ENCODE measurements around the gene ATOX1. TPM values are rescaled to one million over a fixed set of nuclear protein-coding genes. Genes with fewer than 3 reads are reported as not detected.

Gene ATOX1
- polyA plus RNA-seq, 1 experiment: 156 TPM

GRCh38 chr5:151798674-151799073 lies 40.2 kb upstream of the ATOX1 start:
- TF ChIP-seq CTCF (IDR thresholded peaks at IDR 0.05; ENCODE audit: insufficient read depth, low read depth, low read length): no peak
- Histone ChIP-seq H3K27me3 (ENCODE audit: control insufficient read depth, insufficient read depth, low read length) (no peaks in the 10 kb centered on the region), H3K36me3 (ENCODE audit: control insufficient read depth, insufficient read depth, low read length) (peaks cover 16% of the 10 kb centered on the region), H3K4me3 (ENCODE audit: low read depth, low read length) (no peak overlapping the region)
- ChIA-PET CTCF (interaction anchor here (1.1 to 1.5 kb wide), 3 partner anchors 9 to 14 kb away, joined by 3 read pairs; no protein-coding TSS in a partner anchor), POLR2A (no interaction called here)
- no peak for DNase-seq (ENCODE audit: low read depth)

GRCh38 chr5:151795426-151795825 lies 37.0 kb upstream of the ATOX1 start:
- ChIA-PET CTCF (no interaction called here), POLR2A (no interaction called here)
- Histone ChIP-seq H3K36me3 (ENCODE audit: control insufficient read depth, insufficient read depth, low read length) (peaks cover 16% of the 10 kb centered on the region), H3K4me3 (ENCODE audit: low read depth, low read length) (no peak overlapping the region), H3K27me3 (ENCODE audit: control insufficient read depth, insufficient read depth, low read length) (no peaks in the 10 kb centered on the region)
- DNase-seq (ENCODE audit: low read depth): no peak
- TF ChIP-seq CTCF (IDR thresholded peaks at IDR 0.05; ENCODE audit: insufficient read depth, low read depth, low read length): no peak

- TF ChIP-seq CTCF (IDR thresholded peaks at IDR 0.05; ENCODE audit: insufficient read depth, low read depth, low read length): no peak
- no peak for DNase-seq (ENCODE audit: low read depth)
- Histone ChIP-seq H3K27me3 (ENCODE audit: control insufficient read depth, insufficient read depth, low read length) (no peaks in the 10 kb centered on the region), H3K36me3 (ENCODE audit: control insufficient read depth, insufficient read depth, low read length) (peaks cover 17% of the 10 kb centered on the region), H3K4me3 (ENCODE audit: low read depth, low read length) (no peak overlapping the region)
- POLR2A ChIA-PET: no interaction called here
- CTCF ChIA-PET: no interaction called here
These were observed 34.9 kb upstream of the ATOX1 start for GRCh38 chr5:151793358-151793757.

- CTCF ChIA-PET: interaction anchor here (0.7 kb wide), 1 partner anchor 11 kb away, joined by 3 read pairs; no protein-coding TSS in a partner anchor
These were observed 29.4 kb upstream of the ATOX1 start for GRCh38 chr5:151787817-151788216.

GRCh38 chr5:151786468-151786867 lies 28.0 kb upstream of the ATOX1 start:
- ChIA-PET POLR2A (no interaction called here), CTCF (no interaction called here)
- H3K36me3 ChIP-seq (ENCODE audit: control insufficient read depth, insufficient read depth, low read length): peaks cover 7% of the 10 kb centered on the region
- H3K4me3 ChIP-seq (ENCODE audit: low read depth, low read length): no peak overlapping the region
- no peak for DNase-seq (ENCODE audit: low read depth)
- no peaks in the 10 kb centered on the region for H3K27me3 ChIP-seq (ENCODE audit: control insufficient read depth, insufficient read depth, low read length)
- no peak for TF ChIP-seq CTCF (IDR thresholded peaks at IDR 0.05; ENCODE audit: insufficient read depth, low read depth, low read length)

More at GRCh38 chr5:151787817-151788216, 29.4 kb upstream of the ATOX1 start:
- no peak overlapping the region for H3K4me3 ChIP-seq (ENCODE audit: low read depth, low read length)
- peaks cover 9% of the 10 kb centered on the region for H3K36me3 ChIP-seq (ENCODE audit: control insufficient read depth, insufficient read depth, low read length)
- no peak for TF ChIP-seq CTCF (IDR thresholded peaks at IDR 0.05; ENCODE audit: insufficient read depth, low read depth, low read length)
- POLR2A ChIA-PET: no interaction called here
- no peak for DNase-seq (ENCODE audit: low read depth)
- no peaks in the 10 kb centered on the region for H3K27me3 ChIP-seq (ENCODE audit: control insufficient read depth, insufficient read depth, low read length)

Data from BJ (cell line).